HPDE6-E6E7 (cell line): ENCODE data around the gene VANGL2.
A peak's percentile ranks its signal among the peaks of the same experiment; 100 is the strongest.

Experiments
- DNase-seq: peaks from one replicate; pipeline ENCODE4 v3.0.0; 2011; ENCODE audit warnings: missing footprints; ENCODE audit errors: extremely low spot score

VANGL2 gene

DNA sequence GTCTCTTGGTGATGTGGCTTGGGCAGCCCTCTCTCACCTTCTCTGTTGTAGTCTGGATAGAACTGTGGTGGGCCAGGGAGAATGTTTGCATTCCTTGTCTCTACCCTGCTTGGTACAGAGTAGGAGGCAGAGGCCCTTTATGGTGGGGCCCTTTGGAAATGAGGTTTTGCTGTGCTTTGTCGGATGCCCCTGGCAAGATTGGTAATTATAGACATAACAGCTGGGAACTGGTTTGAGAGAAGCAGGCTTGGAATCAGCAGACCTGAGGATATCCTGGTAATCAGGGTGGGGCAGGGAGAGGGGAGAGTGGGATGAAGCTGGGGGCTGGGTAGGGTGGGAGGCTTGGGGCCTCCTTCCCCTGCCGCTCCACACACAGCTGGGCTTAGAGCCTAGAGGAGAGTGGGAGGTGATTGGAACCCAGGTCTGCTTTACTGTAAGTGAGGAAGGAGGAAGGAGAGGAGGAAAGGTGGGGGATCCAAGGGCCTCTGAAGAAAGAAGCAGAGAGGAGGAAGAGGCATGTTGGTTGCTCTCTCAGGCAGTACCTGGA is 5.0 kb downstream of the VANGL2 start:
- no peak for DNase-seq

DNA sequence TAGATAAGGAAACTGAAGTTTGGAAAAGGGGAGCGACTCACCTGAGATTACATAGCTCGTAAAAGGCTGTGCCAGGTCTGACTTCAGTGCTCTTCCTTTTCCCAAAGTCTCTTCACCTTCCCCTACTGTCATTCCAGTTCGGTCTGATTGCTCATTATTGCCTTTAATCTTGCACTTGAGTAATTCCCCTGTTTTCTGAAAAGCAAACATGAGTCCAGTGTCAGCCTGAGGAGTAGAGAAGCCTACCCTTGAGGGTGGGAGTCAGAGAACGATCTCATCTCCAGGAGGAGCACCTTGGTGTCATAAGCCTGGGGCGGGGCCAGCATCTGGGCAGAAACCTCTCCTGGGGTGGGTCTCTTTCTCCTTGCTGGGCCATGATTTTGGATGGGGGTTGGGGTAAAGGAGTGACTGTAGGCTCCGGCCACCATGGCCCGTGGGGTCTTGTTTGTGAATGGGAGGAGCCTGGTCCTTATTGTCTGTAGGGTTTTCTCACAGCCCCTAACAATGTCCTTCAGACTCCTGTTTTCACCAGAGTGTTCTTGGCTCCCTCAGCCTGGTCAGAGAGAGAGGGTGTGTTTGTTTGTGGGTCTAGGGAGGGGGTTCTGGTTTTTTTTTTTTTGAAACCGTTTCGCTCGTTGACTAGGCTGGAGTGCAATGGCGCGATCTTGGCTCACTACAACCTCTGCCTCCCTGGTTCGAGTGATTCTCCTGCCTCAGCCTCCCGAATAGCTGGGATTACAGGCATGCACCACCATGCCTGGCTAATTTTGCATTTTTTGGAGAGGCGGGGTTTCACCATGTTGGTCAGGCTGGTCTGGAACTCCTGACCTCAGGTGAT is 6.0 kb downstream of the VANGL2 start:
- no peak for DNase-seq

DNA sequence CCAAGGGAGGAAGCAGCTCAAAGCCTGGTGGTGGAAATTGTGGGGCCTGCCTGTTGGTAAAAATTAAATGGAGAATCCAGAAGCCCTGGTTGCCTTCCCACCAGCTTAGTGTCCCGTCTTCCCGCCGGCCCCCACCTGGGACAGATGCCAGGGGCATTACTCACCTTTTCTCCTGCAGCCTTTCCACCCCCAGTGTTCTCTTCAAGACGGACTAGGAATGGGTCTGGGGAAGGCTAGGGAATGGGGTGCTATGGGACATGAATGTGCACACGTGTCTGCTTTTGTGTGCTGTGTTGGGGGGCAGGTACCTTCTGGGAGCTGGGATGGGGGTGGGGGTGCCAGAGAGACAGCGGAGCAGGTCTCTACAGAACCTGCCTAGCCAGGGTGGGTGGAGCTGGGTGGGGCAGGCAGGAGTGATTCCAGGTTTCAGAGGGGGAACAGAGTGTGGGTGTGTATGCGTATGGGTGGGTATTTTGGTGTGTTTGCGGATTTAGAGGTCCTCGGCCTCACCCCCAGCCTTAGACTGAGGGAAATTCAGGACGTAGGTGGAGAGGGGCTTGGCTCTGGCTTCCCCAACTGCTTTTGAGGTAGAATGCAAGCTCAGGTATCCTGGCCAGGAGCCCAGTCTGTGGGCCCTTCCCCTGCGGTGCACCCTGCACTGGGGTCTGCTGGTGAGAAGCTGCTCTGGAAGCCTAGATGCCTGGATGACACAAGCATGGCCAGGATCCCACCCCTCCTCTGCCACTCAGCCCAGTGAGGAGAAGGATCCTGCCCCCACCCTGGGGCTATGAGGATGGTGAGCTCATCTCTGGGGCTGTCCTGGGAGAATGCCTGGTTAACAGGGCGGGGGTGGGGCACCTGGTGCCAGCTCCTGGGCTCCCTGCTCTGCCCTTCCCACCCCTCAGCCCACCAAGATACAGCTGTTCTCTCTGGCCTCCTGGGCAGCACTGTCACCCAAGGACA is 7.8 kb downstream of the VANGL2 start:
- DNase-seq = peak; percentile 91

GRCh38 chr1:160408864-160409263 is 8.5 kb downstream of the VANGL2 start:
- no peak for DNase-seq

GRCh38 chr1:160409486-160409885 is 9.1 kb downstream of the VANGL2 start:
- DNase-seq = no peak

DNA sequence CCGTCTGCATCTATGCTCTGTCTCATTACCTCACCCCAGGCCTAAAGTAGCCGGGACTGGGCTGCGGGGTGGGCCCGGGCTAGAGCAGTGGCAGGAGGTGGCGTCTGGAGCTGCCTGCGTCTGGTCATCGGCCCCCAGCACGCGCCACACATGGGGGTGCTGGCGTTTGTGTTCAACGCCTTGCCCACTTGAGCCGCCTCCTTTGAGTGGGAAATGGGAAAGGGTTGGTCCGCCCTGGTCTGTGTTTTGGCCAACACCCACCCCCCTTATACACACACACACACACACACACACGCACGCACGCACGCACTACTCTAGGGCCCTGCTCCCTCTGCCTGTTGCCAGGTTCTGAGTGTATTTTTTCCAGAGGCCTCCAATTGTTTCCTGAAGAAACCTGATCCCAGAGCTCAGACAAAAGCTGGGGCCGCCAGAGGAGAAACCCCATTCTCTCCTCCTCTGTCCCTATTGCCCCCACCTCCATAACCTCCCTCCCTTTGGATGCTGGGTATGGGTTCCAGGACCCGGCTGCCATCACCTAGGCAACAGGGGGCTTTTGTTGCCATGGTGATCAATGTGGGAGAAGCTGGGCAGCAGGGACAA is 10.1 kb downstream of the VANGL2 start:
- DNase-seq = no peak

DNA sequence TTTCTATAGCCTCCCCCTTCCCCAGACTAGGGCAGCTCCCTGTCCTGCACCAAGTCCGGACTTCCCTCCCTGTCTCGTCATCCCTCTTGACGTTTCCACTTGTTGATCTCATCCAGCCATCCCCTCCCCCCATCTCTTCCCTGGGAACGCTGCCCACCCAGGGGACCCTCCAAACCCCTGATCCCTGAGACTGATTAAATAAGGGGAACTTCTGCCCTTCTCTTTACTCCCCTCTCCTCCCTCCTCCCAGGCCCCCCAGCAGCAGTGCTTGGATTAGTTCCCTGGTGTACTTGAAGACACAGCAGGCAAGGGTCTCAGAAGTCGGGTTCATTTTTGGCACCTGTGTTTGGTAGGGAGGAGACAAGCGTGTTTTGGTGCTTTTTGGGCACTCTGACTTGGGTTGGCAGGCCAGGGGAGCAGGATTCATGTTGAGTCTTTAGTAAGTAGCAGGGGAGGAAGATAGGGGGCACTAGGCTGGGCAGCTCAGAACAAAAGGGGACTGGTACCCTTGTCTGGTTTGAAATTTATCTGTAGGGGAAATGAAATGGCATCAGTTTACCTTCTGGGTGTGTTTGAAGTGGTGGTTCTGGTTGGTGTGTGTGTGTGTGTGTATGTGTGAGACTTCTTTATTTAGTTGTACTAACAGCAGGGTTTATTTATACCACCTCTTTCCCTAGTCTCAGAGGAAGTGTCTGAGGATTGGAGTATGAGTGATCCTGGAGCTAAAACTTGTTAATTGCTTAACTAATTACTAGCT is 11.1 kb downstream of the VANGL2 start:
- no peak for DNase-seq

DNA sequence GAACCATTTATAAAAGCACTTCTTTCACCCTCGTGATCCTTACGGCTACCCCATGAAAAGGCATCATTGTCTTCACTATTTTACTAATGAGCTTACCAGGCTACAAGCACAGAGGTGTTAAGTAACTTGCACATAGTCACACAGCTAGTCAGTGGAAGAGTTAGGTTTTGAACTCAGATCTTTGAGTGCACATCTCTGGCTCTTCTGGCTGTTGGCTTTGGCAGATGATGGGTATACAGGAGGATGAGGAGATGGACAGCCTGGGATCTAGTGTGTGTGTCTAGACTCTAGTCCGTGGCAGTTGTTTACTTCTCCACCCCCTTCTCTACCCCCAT is 11.6 kb downstream of the VANGL2 start:
- no peak for DNase-seq

DNA sequence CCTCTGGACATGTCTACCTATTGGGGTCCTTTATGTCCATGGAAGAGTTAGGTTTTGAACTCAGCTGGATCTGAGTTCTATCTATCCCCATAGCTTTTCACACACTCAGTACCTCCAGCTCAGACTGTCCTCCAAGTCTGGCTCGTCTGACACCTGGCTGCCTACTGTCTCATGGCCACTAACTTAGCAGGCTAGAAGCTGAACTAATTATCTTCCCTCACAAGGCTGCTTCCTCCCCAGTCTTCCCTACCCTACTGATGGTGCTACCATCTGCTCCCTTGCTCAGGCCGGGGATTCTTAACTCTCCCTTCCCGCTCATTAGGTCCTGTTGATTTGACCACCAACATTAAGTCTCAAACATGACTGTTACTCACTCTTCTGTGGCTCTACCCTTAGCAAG is 13.4 kb downstream of the VANGL2 start:
- DNase-seq = no peak

DNA sequence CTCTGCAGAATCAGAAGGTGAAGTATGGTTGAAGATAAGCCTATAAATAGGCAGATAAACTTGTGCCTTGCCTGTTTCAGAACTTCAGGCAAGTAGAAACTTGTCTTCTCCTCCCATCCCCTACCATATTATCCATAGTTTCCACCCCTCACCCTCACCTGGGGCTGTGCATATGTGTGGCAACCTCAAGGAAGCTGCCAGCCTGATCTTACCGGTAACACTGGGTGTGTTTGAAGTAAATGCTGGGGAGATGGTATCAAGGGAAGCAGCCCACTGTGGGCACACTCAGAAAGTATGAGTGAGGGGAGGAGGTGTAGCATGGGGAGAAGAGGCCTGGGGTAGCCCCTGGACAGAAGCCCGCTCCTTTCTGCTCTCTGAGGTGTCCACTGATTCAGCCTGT is 14.5 kb downstream of the VANGL2 start:
- DNase-seq = peak; percentile 75

DNA sequence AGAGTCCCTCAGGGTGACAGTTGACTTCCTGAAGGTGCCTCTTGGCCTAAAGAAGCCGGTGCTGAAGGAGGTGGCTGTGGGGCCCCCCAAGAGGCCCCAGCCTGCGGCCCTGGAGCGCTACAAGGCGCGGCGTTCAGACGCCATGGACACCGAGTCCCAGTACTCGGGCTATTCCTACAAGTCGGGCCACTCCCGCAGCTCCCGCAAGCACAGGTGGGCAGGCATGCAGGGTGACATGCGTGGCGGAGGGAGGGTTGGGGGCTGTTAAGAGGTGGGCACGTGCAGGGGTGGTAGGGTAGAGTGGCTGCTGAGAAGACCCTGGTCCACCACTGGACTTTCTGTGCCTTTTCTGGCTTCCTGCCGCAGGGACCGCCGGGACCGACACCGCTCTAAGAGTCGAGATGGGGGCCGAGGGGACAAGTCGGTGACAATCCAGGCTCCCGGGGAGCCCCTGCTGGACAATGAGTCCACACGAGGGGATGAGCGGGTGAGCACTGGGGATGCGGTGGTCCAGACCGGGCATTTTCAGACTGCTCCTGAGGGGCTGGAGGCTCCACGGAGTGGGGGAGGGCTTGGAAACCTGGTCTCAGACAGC is 15.4 kb downstream of the VANGL2 start:
- DNase-seq = no peak

- DNase-seq = peak; percentile 73
Measured at GRCh38 chr1:160416369-160416768, 16.0 kb downstream of the VANGL2 start.

- DNase-seq = no peak
Measured at GRCh38 chr1:160418483-160418882, 18.1 kb downstream of the VANGL2 start.

- no peak for DNase-seq
Measured at GRCh38 chr1:160419150-160419837, 18.9 kb downstream of the VANGL2 start.

GRCh38 chr1:160419838-160420169 is 19.4 kb downstream of the VANGL2 start:
- DNase-seq = no peak

DNA sequence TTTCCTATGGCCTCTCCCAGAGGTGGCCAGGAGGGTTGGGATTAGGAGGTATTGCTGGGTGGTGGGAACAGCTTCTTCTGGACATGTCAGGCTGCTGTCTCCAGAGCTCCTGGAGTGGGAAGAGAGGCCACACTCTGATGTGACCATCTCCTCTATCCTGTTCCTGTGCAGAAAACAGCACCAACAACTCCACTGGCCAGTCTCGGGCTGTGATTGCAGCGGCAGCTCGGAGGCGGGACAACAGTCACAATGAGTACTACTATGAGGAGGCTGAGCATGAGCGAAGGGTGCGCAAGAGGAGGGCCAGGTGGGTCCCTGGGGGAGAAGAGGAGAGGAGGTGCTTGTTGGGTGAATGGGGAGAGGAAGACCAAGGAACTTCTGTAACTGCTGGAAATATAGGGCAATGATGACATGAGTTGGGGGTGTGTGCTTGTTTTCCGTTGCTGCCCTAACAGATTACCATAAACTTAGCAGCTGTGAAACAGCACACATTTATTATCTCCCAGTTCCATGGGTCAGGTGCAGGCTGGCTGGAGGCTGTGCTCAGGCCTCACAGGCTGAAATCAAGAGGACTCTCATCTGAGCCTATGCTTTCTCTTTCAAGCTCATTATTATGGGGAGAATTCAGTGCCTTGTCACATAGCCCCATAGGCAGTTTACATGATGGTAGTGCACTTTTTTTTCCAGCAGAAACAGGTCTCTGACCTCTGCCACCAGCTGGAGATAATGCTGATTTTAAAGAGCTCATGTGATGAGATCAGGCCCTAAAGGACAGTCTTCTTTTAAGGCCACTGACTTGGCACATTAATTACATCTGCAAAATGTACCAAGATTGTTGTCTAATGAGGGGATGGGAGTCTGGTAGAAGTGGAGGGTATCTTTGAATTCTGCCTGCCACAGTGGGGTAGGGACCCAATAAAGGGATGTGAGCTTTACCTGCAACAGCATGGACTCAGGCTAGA is 20.8 kb downstream of the VANGL2 start:
- no peak for DNase-seq

GRCh38 chr1:160421881-160422280 is 21.5 kb downstream of the VANGL2 start:
- DNase-seq = no peak

DNA sequence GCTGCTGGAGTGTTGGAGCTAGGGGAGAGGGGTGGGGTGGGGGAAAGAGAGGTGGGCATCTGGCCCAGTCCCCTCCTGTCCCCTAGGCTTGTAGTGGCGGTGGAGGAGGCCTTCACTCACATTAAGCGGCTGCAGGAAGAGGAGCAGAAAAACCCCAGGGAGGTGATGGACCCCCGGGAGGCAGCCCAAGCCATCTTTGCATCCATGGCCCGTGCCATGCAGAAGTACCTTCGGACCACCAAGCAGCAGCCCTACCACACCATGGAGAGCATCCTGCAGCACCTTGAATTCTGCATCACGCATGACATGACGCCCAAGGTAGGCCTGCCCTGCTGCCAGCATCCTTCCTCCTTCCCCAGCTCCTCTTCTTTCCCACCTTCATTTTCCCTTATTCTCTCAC is 23.6 kb downstream of the VANGL2 start:
- DNase-seq = no peak

- no peak for DNase-seq
Measured at GRCh38 chr1:160425847-160426246, 25.5 kb downstream of the VANGL2 start.
